Measurements from ENCODE around the gene DHX34. TPM values are rescaled to one million over a fixed set of nuclear protein-coding genes. Genes with fewer than 3 reads are reported as not detected.

The DHX34 gene
- total RNA-seq, 1 donor from 2014 or later = 32.4 TPM

DNA sequence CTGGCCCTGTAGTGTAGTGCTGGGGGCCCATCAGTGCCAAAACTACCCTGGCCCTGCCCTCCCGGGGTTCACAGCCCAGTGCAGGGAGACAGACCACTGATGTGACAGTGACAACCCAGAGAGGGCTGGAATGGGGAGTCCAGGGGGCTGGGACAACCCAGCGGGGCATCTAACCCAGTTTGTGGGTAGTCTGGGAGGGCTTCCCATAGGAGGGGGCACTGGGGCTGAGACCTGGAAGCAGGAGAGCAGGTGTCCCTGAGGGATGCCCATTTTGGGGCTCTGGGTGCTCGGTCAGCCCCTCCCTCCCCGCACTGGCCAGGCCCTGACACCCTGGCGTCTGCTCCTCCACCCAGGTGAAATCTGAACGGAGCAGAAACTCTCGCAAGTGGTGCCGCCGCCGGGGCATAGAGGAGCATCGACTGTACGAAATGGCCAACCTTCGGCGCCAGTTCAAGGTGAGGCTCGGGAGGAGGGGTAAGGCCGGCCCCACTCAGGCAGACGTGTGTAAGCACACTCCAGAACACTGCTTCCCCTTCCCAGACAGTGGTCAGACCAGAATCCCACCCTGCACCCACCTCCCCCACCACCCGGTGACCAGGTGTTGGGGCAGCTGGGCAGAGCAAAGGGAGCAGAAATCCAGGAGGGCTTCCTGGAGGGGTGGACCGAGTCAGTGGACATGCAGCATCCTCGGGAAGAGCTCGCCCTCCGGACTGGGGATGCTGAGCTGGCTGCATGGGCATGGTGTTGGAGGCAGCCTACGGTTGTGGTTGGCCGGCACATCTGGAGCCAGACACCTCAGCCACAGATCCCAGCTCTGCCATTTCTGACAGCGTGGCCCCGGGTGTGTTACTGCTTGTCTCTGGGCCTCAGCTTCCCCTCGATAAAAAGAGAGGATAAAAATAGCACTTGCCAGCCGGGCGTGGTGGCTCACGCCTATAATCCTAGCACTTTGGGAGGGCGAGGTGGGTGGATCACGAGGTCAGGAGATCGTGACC is 24.4 kb downstream of the DHX34 start:
- Mint-ChIP-seq H3K27ac (ENCODE audit: unreplicated experiment) (no peak overlapping the region), H3K36me3 (ENCODE audit: low read depth) (no peaks in the 10 kb centered on the region), H3K27me3 (ENCODE audit: low read depth) (no peaks in the 10 kb centered on the region), H3K4me1 (no peaks in the 10 kb centered on the region), H3K9me3 (no peaks in the 10 kb centered on the region), H3K4me3 (no peak overlapping the region)
- TF ChIP-seq, protein P1, sequence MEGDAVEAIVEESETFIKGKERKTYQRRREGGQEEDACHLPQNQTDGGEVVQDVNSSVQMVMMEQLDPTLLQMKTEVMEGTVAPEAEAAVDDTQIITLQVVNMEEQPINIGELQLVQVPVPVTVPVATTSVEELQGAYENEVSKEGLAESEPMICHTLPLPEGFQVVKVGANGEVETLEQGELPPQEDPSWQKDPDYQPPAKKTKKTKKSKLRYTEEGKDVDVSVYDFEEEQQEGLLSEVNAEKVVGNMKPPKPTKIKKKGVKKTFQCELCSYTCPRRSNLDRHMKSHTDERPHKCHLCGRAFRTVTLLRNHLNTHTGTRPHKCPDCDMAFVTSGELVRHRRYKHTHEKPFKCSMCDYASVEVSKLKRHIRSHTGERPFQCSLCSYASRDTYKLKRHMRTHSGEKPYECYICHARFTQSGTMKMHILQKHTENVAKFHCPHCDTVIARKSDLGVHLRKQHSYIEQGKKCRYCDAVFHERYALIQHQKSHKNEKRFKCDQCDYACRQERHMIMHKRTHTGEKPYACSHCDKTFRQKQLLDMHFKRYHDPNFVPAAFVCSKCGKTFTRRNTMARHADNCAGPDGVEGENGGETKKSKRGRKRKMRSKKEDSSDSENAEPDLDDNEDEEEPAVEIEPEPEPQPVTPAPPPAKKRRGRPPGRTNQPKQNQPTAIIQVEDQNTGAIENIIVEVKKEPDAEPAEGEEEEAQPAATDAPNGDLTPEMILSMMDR (conservative IDR thresholded peaks at IDR 0.05) = no peak
- no peak for DNase-seq (ENCODE audit: low read depth, low spot score)

DNA sequence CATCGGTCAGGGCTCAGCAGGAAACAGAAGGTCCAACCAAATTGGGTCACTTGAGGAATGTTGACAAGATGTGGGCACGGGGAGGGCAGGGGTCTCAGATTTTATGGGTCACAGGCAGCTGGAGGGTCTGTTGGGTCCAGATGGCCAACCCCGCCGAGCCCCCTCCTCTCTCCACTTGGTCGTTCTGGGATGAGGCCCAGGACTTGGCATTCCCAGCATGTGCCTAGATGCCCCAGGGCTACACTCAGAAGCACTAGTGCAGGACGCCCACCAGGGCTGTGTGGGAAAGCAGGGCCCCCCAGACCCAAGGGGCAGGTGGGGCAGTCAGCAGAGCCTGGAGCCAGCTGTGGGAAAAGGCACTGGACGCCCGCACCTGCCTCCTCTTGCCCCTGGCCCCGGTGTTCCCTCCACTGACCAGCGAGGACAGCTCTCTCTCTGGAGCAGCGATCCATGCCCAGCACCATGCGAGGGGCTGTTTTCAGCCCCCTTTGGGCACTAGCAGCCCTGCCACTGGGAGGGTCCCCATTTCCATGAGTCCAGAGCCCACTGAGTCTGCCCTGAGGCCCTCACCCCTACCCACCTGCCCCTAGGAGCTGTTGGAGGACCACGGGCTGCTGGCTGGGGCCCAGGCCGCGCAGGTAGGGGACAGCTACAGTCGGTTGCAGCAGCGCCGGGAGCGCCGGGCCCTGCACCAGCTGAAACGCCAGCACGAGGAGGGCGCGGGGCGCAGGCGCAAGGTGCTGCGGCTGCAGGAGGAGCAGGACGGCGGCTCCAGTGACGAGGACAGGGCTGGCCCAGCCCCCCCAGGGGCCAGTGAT is 26.0 kb downstream of the DHX34 start:
- TF ChIP-seq, protein P1 (conservative IDR thresholded peaks at IDR 0.05) = no peak
- Mint-ChIP-seq H3K4me3 (no peak overlapping the region), H3K9me3 (no peaks in the 10 kb centered on the region), H3K4me1 (no peaks in the 10 kb centered on the region), H3K36me3 (ENCODE audit: low read depth) (no peaks in the 10 kb centered on the region), H3K27me3 (ENCODE audit: low read depth) (no peaks in the 10 kb centered on the region), H3K27ac (ENCODE audit: unreplicated experiment) (no peak overlapping the region)
- no peak for DNase-seq (ENCODE audit: low read depth, low spot score)

DNA sequence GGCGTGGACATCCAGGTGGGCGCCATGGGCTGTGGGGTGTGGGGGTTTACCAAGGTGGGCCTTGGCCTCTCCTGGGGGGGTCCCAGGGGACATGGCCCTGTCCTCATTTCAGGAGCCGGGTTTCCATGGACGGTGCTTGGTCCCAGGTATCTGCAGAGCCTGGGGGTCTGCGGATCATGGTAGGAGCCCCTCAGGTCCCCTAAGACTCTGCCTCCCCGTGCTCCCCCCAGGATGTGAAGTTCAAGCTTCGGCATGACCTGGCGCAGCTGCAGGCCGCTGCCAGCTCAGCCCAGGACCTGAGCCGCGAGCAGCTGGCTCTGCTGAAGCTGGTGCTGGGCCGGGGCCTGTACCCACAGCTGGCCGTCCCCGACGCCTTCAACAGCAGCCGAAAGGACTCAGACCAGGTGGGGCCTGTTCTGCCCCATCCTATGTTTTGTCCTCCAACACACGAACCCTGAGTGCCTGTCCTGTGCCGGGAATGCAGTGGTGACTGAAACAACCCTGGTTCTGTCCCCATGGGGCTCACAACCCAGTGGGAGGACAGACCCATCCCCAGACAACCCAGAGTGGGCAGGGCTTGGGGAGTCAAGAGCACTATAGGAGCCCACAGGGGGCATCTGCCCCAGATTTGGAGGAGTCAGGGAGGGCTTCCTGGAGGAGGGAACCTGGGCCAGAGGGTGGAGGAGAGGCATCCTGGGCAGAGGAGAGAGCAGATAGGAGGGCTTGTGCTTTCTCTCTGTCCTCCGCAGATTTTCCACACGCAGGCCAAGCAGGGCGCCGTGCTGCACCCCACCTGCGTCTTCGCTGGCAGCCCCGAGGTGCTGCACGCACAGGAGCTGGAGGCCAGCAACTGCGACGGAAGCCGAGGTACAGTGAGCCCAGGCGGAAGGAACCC is 26.8 kb downstream of the DHX34 start:
- Mint-ChIP-seq H3K9me3 (no peaks in the 10 kb centered on the region), H3K27ac (ENCODE audit: unreplicated experiment) (no peak overlapping the region), H3K27me3 (ENCODE audit: low read depth) (no peaks in the 10 kb centered on the region), H3K36me3 (ENCODE audit: low read depth) (no peaks in the 10 kb centered on the region), H3K4me1 (no peaks in the 10 kb centered on the region), H3K4me3 (no peak overlapping the region)
- TF ChIP-seq, protein P1 (conservative IDR thresholded peaks at IDR 0.05) = no peak
- DNase-seq (ENCODE audit: low read depth, low spot score) = no peak

DNA sequence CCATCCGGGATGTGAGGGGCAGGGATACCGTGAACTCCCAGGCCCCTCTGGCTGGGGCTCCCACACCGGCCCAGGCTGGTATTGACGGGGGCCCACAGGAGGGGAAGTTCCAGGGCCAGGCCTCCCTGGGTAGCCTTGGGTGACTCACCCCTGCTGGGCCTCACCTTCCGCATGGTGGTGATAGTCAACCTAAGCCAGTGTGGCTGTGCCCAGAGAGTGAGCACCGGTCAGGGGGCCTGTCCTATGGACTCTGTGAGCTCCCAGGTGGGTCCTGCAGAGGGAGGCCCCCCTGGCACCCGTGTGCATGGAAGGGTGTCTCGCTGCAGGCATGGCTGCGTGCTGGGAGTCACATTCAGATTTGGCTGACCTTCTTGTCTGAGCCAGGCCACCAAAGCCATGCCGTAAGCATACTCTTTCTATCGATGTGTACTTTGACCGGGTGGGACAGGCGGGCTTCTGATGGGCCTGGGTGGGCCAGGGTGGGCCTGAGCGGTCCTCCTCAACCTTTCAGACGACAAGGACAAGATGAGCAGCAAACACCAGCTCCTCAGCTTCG is 27.6 kb downstream of the DHX34 start:
- Mint-ChIP-seq H3K4me3 (no peak overlapping the region), H3K27ac (ENCODE audit: unreplicated experiment) (no peak overlapping the region), H3K27me3 (ENCODE audit: low read depth) (no peaks in the 10 kb centered on the region), H3K36me3 (ENCODE audit: low read depth) (peaks cover 4% of the 10 kb centered on the region), H3K9me3 (no peaks in the 10 kb centered on the region), H3K4me1 (no peaks in the 10 kb centered on the region)
- no peak for DNase-seq (ENCODE audit: low read depth, low spot score)
- TF ChIP-seq, protein P1 (conservative IDR thresholded peaks at IDR 0.05) = no peak
